ENCODE measurements around the gene MRPL38. TPM values are rescaled to one million over a fixed set of nuclear protein-coding genes. Genes with fewer than 3 reads are reported as not detected.

Gene MRPL38
- total and polyA plus RNA-seq, 2 donors (not counting 1 experiment from before 2014, with no cell fraction given) = 126 to 127 TPM

GRCh38 chr17:75899767-75900468 is 4.8 kb downstream of the MRPL38 start:
- peaks cover 23% of the 10 kb centered on the region for H3K4me1 Mint-ChIP-seq
- Histone ChIP-seq H3K27ac (ENCODE audit: low read length in 2 of 2) (no peak overlapping the region), H2AFZ (ENCODE audit: insufficient read depth, low read depth, low read length, poor library complexity, severe bottlenecking) (no peak overlapping the region), H3K27me3 (replicated peaks in 1 of 4; ENCODE audit: control extremely low read depth in 1 of 4, control insufficient read depth in 3 of 4, insufficient read depth in 4 of 4, low read length in 3 of 4) (no peaks in the 10 kb centered on the region), H3K9me3 (ENCODE audit: control extremely low read depth in 1 of 3, control insufficient read depth in 2 of 3, insufficient read depth in 1 of 3, low read length in 2 of 3) (no peaks in the 10 kb centered on the region), H3K4me1 (ENCODE audit: control insufficient read depth in 2 of 2, insufficient read depth in 2 of 2, low read length in 2 of 2) (peaks cover 17 to 26% of the 10 kb centered on the region in 2 donors), H3K4me3 (ENCODE audit: control extremely low read depth in 1 of 5, extremely low read depth in 1 of 5, insufficient read depth in 1 of 5, low read depth in 2 of 5, low read length in 4 of 5) (no peak overlapping the region), H3K36me3 (replicated peaks in 1 of 2; ENCODE audit: control extremely low read depth in 1 of 2, control insufficient read depth in 1 of 2, extremely low read depth in 1 of 2, insufficient read depth in 2 of 2, low read length in 1 of 2) (peaks cover 0 to 48% of the 10 kb centered on the region in 2 experiments), H3K79me2 (ENCODE audit: control insufficient read depth, insufficient read depth, low read length) (peaks cover 27% of the 10 kb centered on the region), H4K20me1 (ENCODE audit: control insufficient read depth, insufficient read depth, low read length, poor library complexity, severe bottlenecking) (peaks cover 24% of the 10 kb centered on the region), H3K9ac (ENCODE audit: low read length) (no peak overlapping the region), H3K4me2 (replicated peaks; ENCODE audit: low read depth, low read length, poor library complexity, severe bottlenecking) (no peak overlapping the region)
- ATAC-seq (ENCODE audit: low read depth) = no peak
- no peaks in the 10 kb centered on the region for H3K27me3 Mint-ChIP-seq
- intact Hi-C loops (cut with micrococcal nuclease) = loop anchor here (10.0 kb wide), 1 partner anchor 365 kb away; the partner anchor contains the start of gene UBALD2
- no peaks in the 10 kb centered on the region for H3K9me3 Mint-ChIP-seq (ENCODE audit: insufficient read depth)
- TF ChIP-seq EZH2 (IDR thresholded peaks at IDR 0.05; ENCODE audit: borderline replicate concordance, insufficient read depth, low read depth, low read length, poor library complexity, severe bottlenecking) (no peak), CTCF (IDR thresholded peaks at IDR 0.05) (no peak)
- no peak for DNase-seq
- WGBS (ENCODE audit: insufficient coverage) = over 99% methylated on average over 23 of the region's 23 CpGs
- H3K4me3 Mint-ChIP-seq = no peak overlapping the region
- ChIA-PET POLR2A (interaction anchor here (0.6 to 0.7 kb wide), 2 partner anchors 92 to 663 kb away, joined by 3 to 4 read pairs; no protein-coding TSS in a partner anchor), CTCF (no interaction called here)
- H3K27ac Mint-ChIP-seq = no peak overlapping the region

GRCh38 chr17:75899353-75899752 is 5.3 kb downstream of the MRPL38 start:
- Histone ChIP-seq H2AFZ (ENCODE audit: insufficient read depth, low read depth, low read length, poor library complexity, severe bottlenecking) (no peak overlapping the region), H3K27ac (ENCODE audit: low read length in 2 of 2) (no peak overlapping the region), H3K9me3 (ENCODE audit: control extremely low read depth in 1 of 3, control insufficient read depth in 2 of 3, insufficient read depth in 1 of 3, low read length in 2 of 3) (no peaks in the 10 kb centered on the region), H3K4me1 (ENCODE audit: control insufficient read depth in 2 of 2, insufficient read depth in 2 of 2, low read length in 2 of 2) (peaks cover 19 to 29% of the 10 kb centered on the region in 2 donors), H3K9ac (ENCODE audit: low read length) (no peak overlapping the region), H3K27me3 (replicated peaks in 1 of 4; ENCODE audit: control extremely low read depth in 1 of 4, control insufficient read depth in 3 of 4, insufficient read depth in 4 of 4, low read length in 3 of 4) (no peaks in the 10 kb centered on the region), H3K4me3 (ENCODE audit: control extremely low read depth in 1 of 5, extremely low read depth in 1 of 5, insufficient read depth in 1 of 5, low read depth in 2 of 5, low read length in 4 of 5) (no peak overlapping the region), H3K36me3 (replicated peaks in 1 of 2; ENCODE audit: control extremely low read depth in 1 of 2, control insufficient read depth in 1 of 2, extremely low read depth in 1 of 2, insufficient read depth in 2 of 2, low read length in 1 of 2) (peaks cover 0 to 48% of the 10 kb centered on the region in 2 experiments), H4K20me1 (ENCODE audit: control insufficient read depth, insufficient read depth, low read length, poor library complexity, severe bottlenecking) (peaks cover 30% of the 10 kb centered on the region), H3K4me2 (replicated peaks; ENCODE audit: low read depth, low read length, poor library complexity, severe bottlenecking) (no peak overlapping the region), H3K79me2 (ENCODE audit: control insufficient read depth, insufficient read depth, low read length) (peaks cover 33% of the 10 kb centered on the region)
- ChIA-PET POLR2A (no interaction called here), CTCF (no interaction called here)
- DNase-seq = peak; percentile 21
- Mint-ChIP-seq H3K9me3 (ENCODE audit: insufficient read depth) (no peaks in the 10 kb centered on the region), H3K4me3 (no peak overlapping the region), H3K4me1 (peaks cover 22% of the 10 kb centered on the region), H3K27me3 (no peaks in the 10 kb centered on the region), H3K27ac (no peak overlapping the region)
- TF ChIP-seq EZH2 (IDR thresholded peaks at IDR 0.05; ENCODE audit: borderline replicate concordance, insufficient read depth, low read depth, low read length, poor library complexity, severe bottlenecking) (no peak), CTCF (IDR thresholded peaks at IDR 0.05) (no peak)
- intact Hi-C loops (cut with micrococcal nuclease) = no loop called here
- no peak for ATAC-seq (ENCODE audit: low read depth)
- 98% methylated on average over 8 of the region's 13 CpGs for WGBS (ENCODE audit: insufficient coverage)
